Measurements from ENCODE around the gene LATS1. TPM values are rescaled to one million over a fixed set of nuclear protein-coding genes. Genes with fewer than 3 reads are reported as not detected.

LATS1 gene
- total RNA-seq, 1 donor, result 33.4 TPM

DNA sequence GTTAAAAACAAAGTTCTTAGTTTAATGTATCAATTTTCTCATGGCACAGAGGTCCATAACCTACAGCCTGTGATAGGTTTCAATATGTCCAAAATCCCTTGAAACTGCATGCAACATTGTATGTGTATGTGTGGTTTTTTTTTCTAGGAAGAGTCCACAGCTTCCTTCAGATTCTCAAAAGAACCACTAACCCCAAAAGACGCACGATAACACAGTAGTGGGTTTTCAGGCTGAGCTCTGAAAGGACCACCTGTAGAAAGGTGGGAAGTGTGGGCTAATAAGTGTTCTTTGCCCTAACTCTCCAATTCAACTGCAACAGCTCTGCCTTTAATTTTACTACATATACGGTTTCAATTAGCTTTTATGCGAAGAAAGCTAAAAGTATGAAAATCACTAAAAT lies 57.9 kb downstream of the LATS1 start:
- TF ChIP-seq, protein P1, sequence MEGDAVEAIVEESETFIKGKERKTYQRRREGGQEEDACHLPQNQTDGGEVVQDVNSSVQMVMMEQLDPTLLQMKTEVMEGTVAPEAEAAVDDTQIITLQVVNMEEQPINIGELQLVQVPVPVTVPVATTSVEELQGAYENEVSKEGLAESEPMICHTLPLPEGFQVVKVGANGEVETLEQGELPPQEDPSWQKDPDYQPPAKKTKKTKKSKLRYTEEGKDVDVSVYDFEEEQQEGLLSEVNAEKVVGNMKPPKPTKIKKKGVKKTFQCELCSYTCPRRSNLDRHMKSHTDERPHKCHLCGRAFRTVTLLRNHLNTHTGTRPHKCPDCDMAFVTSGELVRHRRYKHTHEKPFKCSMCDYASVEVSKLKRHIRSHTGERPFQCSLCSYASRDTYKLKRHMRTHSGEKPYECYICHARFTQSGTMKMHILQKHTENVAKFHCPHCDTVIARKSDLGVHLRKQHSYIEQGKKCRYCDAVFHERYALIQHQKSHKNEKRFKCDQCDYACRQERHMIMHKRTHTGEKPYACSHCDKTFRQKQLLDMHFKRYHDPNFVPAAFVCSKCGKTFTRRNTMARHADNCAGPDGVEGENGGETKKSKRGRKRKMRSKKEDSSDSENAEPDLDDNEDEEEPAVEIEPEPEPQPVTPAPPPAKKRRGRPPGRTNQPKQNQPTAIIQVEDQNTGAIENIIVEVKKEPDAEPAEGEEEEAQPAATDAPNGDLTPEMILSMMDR (IDR thresholded peaks at IDR 0.05; ENCODE audit: insufficient read depth, low read length), result no peak
- DNase-seq (ENCODE audit: low read depth), result no peak

DNA sequence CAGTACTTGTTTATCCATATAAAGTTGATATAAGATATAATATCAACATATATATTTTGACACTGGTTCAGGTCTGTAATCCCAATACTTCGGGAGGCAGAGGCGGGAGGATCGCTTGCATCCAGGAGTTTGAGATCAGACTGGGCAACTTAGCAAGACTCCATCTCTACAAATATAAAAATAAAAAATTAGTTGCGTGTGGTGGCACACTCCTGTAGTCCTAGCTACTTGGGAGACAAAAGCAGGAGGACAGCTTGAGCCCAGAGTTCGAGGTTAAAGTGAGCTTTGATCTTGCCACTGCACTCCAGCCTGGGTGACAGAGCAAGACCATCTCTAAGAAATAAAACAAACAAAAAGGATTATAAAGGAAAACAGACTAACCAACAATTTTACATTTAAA lies 60.5 kb downstream of the LATS1 start:
- H3K4me3 ChIP-seq (ENCODE audit: low read depth, low read length), result no peak overlapping the region
- DNase-seq (ENCODE audit: low read depth), result no peak
- TF ChIP-seq, protein P1 (IDR thresholded peaks at IDR 0.05; ENCODE audit: insufficient read depth, low read length), result no peak

More for the DNA sequence above, 57.9 kb downstream of the LATS1 start:
- no peak overlapping the region for H3K4me3 ChIP-seq (ENCODE audit: low read depth, low read length)

DNA sequence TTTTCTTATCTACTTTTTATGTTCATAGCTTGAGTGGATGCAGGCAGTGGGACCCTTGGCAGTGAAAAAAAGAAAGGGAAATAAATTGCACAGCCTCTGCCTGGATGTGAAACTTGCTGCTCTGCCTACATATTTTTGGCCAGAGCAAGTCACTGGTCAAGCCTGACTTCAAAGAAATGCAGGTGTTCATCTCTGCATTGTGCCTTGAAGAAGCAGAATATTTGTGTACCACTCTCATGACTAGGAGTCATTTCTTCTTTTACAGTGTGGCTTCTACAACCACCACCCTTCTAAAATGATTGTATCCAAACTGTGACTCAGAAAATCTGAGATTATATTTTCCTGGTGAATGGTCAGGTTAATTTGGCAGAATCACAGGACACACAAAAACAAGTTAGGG lies 66.8 kb downstream of the LATS1 start:
- H3K4me3 ChIP-seq (ENCODE audit: low read depth, low read length), result no peak overlapping the region
- TF ChIP-seq, protein P1 (IDR thresholded peaks at IDR 0.05; ENCODE audit: insufficient read depth, low read length), result no peak
- no peak for DNase-seq (ENCODE audit: low read depth)

DNA sequence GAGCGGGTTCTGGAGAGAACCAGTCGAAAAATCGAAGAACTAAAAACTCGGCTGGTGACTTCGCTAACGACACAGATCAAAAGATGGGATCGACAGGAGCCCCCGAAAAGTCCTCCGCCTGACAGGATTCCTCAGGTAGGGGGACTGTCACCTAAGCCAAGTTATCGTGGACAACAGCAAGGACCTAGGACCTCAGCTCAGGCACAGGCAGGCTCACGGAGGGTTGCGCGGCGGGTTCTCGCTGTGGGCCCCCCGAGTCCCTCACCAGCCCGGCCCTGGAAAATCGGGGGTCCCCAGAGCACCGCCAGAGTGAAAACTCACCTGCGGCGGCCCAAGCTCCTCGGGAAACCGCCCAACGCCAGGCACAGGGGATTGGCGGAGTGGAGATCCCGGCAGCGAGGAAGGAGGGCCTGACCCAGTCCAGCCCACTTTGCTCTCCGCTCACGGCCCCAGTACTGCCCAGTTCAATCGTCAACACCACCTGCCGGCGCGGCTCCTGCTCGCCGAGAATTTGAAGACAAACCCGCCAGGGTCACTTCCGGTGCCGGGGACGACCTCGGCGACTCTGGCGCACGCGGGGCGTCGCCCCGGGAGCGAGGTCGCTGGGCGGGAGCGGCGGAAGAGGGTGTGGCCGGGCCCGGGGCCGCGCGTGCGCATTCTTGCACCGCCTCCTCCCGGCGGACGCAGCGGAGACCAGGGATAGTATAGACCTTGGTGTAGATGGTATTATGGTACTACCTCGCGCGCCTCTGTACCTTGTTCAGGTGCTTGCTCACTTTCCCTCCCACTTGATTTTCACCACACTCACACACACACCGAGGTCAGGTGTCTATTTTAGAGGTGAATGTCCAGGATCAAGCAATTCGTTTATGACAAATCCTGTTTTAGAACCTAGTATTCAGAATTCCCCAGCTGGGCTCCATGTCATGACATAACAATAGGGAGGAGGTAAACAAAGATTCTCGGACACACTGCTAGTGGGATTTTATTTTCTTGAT lies 69.5 kb downstream of the LATS1 start, which contains the start of gene KATNA1:
Gene KATNA1, minus strand, starts transcription at position 567 of the 998 bp plus-strand sequence. CDS start 10,167 bp downstream, outside the sequence.
- TF ChIP-seq, protein P1 (IDR thresholded peaks at IDR 0.05; ENCODE audit: insufficient read depth, low read length), result no peak
- DNase-seq (ENCODE audit: low read depth), result peak; percentile 72
- peak within 1 kb of the TSS; percentile 97 for H3K4me3 ChIP-seq (ENCODE audit: low read depth, low read length)

DNA sequence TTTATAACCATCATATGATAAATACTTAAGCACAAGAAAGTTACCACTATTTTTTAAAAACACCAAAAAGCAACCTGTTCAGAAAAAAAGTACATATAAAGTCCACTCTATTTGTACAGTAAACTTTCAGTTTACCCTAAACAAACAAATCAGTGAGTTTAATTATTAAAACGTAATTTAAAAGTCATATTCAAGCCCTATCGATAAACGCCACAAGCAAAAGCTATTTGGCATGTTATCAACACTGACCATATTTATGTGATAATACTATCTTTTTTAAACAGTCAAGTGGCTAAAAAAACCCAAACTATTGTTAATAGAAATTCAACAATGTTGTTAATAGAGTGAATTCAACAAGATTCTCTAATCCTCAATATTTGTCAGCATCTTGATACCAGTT lies 71.3 kb downstream of the LATS1 start:
- peak overlapping the region; percentile 97 for H3K4me3 ChIP-seq (ENCODE audit: low read depth, low read length)
- TF ChIP-seq, protein P1 (IDR thresholded peaks at IDR 0.05; ENCODE audit: insufficient read depth, low read length), result no peak
- DNase-seq (ENCODE audit: low read depth), result peak; percentile 4

DNA sequence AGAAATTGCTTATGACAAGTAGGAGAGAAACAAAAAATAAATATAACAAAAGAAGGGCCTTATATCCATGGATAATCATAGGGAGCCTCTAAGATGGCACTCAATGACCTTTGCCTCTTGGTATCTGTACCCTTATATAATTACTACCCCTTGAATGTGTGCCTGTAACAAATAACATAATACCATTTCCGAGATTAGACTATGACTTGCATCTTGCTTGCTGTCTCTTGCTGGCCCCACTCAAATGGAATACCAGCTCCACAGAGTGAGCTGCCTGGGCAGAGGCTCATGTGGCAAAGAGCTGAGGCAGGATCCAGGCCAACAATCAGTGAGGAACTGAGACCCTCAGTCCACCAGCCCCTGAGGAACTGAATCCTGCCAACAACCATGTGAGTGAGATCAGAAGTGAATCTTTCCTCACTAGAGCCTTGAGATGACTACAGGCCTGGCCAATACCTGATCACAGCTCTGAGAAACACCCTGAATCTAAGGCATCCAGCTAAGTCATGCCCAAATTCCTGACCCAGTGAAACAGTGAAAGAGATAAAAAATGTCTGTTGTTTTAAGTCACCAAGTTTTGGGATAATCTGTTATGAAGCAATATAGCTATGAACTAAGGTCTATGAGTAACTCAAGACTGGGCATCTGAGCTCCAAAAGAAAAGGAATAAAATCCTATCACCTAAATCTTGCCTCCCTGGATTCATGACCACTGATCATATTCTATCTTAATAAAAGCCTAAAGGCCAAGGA lies 74.9 kb downstream of the LATS1 start:
- H3K4me3 ChIP-seq (ENCODE audit: low read depth, low read length), result no peak overlapping the region
- peak; percentile 73 for DNase-seq (ENCODE audit: low read depth)
- TF ChIP-seq, protein P1 (IDR thresholded peaks at IDR 0.05; ENCODE audit: insufficient read depth, low read length), result no peak
